ENCODE results near the gene SRPK2.

SRPK2 gene

GRCh38 chr7:105399043-105399725 lies 10.5 kb upstream of the SRPK2 start:
- H2BK15ac ChIP-seq (ENCODE audit: low read length), result no peak overlapping the region
- no peak overlapping the region for H4K8ac ChIP-seq (ENCODE audit: low read depth, low read length)
- no peak overlapping the region for H3K27ac ChIP-seq (replicated peaks; ENCODE audit: low read length)
- no peaks in the 10 kb centered on the region for H3K27me3 ChIP-seq (ENCODE audit: control insufficient read depth in 3 of 3, insufficient read depth in 3 of 3, low read depth in 1 of 3, low read length in 3 of 3)
- H2BK120ac ChIP-seq (ENCODE audit: low read depth, low read length), result no peak overlapping the region
- H2AK5ac ChIP-seq (ENCODE audit: low read depth, low read length), result no peak overlapping the region
- no CpG with 5 or more reads among the region's 3 CpGs for WGBS, 2 donors (ENCODE audit: extremely low coverage in 2 of 2, insufficient read length in 2 of 2, insufficient replicate concordance in 1 of 2)
- H4K91ac ChIP-seq (ENCODE audit: low read depth, low read length, poor library complexity), result no peak overlapping the region
- H3K14ac ChIP-seq (ENCODE audit: low read length), result no peak overlapping the region
- H3K36me3 ChIP-seq (replicated peaks in 1 of 2; ENCODE audit: control insufficient read depth in 2 of 2, insufficient read depth in 2 of 2, low read length in 2 of 2), result no peaks in the 10 kb centered on the region
- no peak overlapping the region for H3K4me3 ChIP-seq (ENCODE audit: low read length in 2 of 2)
- peaks cover 0 to 2% of the 10 kb centered on the region in 2 donors for H3K4me1 ChIP-seq (ENCODE audit: control insufficient read depth in 2 of 2, insufficient read depth in 1 of 2, low read depth in 1 of 2, low read length in 2 of 2)
- no peak overlapping the region for H3K4ac ChIP-seq (ENCODE audit: low read length)
- H2AFZ ChIP-seq (ENCODE audit: low read length), result peak overlapping the region; percentile 27
- H3K18ac ChIP-seq (ENCODE audit: low read length), result no peak overlapping the region
- no peak overlapping the region for H2BK5ac ChIP-seq (ENCODE audit: low read length)
- H3K9ac ChIP-seq (ENCODE audit: low read depth, low read length, poor library complexity), result no peak overlapping the region
- H2BK12ac ChIP-seq (ENCODE audit: low read length), result no peak overlapping the region
- H3K9me3 ChIP-seq (replicated peaks in 1 of 2; ENCODE audit: control insufficient read depth in 2 of 2, insufficient read depth in 1 of 2, low read depth in 1 of 2, low read length in 2 of 2), result no peaks in the 10 kb centered on the region
- H3K23ac ChIP-seq (ENCODE audit: low read depth, low read length, poor library complexity), result no peak overlapping the region
- H3K79me1 ChIP-seq (ENCODE audit: low read depth, low read length), result no peaks in the 10 kb centered on the region
- DNase-seq (ENCODE audit: low spot score), result no peak
- no peak overlapping the region for H3K4me2 ChIP-seq (ENCODE audit: insufficient read depth, low read length, poor library complexity, severe bottlenecking)

- Histone ChIP-seq H3K18ac (ENCODE audit: low read length) (no peak overlapping the region), H2AFZ (ENCODE audit: low read length) (no peak overlapping the region), H3K79me1 (ENCODE audit: low read depth, low read length) (no peaks in the 10 kb centered on the region), H2AK5ac (ENCODE audit: low read depth, low read length) (no peak overlapping the region), H2BK5ac (ENCODE audit: low read length) (no peak overlapping the region), H4K8ac (ENCODE audit: low read depth, low read length) (no peak overlapping the region), H2BK120ac (ENCODE audit: low read depth, low read length) (no peak overlapping the region), H3K4me3 (ENCODE audit: low read length in 2 of 2) (no peak overlapping the region), H3K4me2 (ENCODE audit: insufficient read depth, low read length, poor library complexity, severe bottlenecking) (no peak overlapping the region), H2BK15ac (ENCODE audit: low read length) (no peak overlapping the region), H3K14ac (ENCODE audit: low read length) (no peak overlapping the region), H3K36me3 (replicated peaks in 1 of 2; ENCODE audit: control insufficient read depth in 2 of 2, insufficient read depth in 2 of 2, low read length in 2 of 2) (no peaks in the 10 kb centered on the region), H4K91ac (ENCODE audit: low read depth, low read length, poor library complexity) (no peak overlapping the region), H3K9ac (ENCODE audit: low read depth, low read length, poor library complexity) (no peak overlapping the region), H3K9me3 (replicated peaks in 1 of 2; ENCODE audit: control insufficient read depth in 2 of 2, insufficient read depth in 1 of 2, low read depth in 1 of 2, low read length in 2 of 2) (no peaks in the 10 kb centered on the region), H3K27ac (replicated peaks; ENCODE audit: low read length) (no peak overlapping the region), H3K4me1 (ENCODE audit: control insufficient read depth in 2 of 2, insufficient read depth in 1 of 2, low read depth in 1 of 2, low read length in 2 of 2) (no peaks in the 10 kb centered on the region), H3K4ac (ENCODE audit: low read length) (no peak overlapping the region), H3K27me3 (ENCODE audit: control insufficient read depth in 3 of 3, insufficient read depth in 3 of 3, low read depth in 1 of 3, low read length in 3 of 3) (no peaks in the 10 kb centered on the region), H2BK12ac (ENCODE audit: low read length) (no peak overlapping the region), H3K23ac (ENCODE audit: low read depth, low read length, poor library complexity) (no peak overlapping the region)
- no CpG with 5 or more reads among the region's 3 CpGs for WGBS, 2 donors (ENCODE audit: extremely low coverage in 2 of 2, insufficient read length in 2 of 2, insufficient replicate concordance in 1 of 2)
- DNase-seq (ENCODE audit: low spot score), result no peak
Measured at GRCh38 chr7:105396566-105396965, 7.8 kb upstream of the SRPK2 start.

GRCh38 chr7:105391429-105391828 lies 2.7 kb upstream of the SRPK2 start:
- H3K18ac ChIP-seq (ENCODE audit: low read length), result no peak overlapping the region
- H2AFZ ChIP-seq (ENCODE audit: low read length), result no peak overlapping the region
- no CpG with 5 or more reads among the region's 5 CpGs for whole genome bisulfite sequencing, 2 donors (ENCODE audit: extremely low coverage in 2 of 2, insufficient read length in 2 of 2, insufficient replicate concordance in 1 of 2)
- H3K27me3 ChIP-seq (ENCODE audit: control insufficient read depth in 3 of 3, insufficient read depth in 3 of 3, low read depth in 1 of 3, low read length in 3 of 3), result peaks cover 0 to 6% (median 0%) of the 10 kb centered on the region in 3 experiments
- H4K8ac ChIP-seq (ENCODE audit: low read depth, low read length), result no peak overlapping the region
- no peak overlapping the region for H3K4me3 ChIP-seq (ENCODE audit: low read length in 2 of 2)
- no peak overlapping the region for H3K9ac ChIP-seq (ENCODE audit: low read depth, low read length, poor library complexity)
- no peak overlapping the region for H3K14ac ChIP-seq (ENCODE audit: low read length)
- H3K9me3 ChIP-seq (replicated peaks in 1 of 2; ENCODE audit: control insufficient read depth in 2 of 2, insufficient read depth in 1 of 2, low read depth in 1 of 2, low read length in 2 of 2), result no peaks in the 10 kb centered on the region
- H4K91ac ChIP-seq (ENCODE audit: low read depth, low read length, poor library complexity), result no peak overlapping the region
- H3K79me1 ChIP-seq (ENCODE audit: low read depth, low read length), result peaks cover 3% of the 10 kb centered on the region
- peaks cover 0 to 4% of the 10 kb centered on the region in 2 donors for H3K4me1 ChIP-seq (ENCODE audit: control insufficient read depth in 2 of 2, insufficient read depth in 1 of 2, low read depth in 1 of 2, low read length in 2 of 2)
- H3K23ac ChIP-seq (ENCODE audit: low read depth, low read length, poor library complexity), result no peak overlapping the region
- H2BK15ac ChIP-seq (ENCODE audit: low read length), result no peak overlapping the region
- H3K27ac ChIP-seq (replicated peaks; ENCODE audit: low read length), result no peak overlapping the region
- no peak overlapping the region for H2BK120ac ChIP-seq (ENCODE audit: low read depth, low read length)
- H2AK5ac ChIP-seq (ENCODE audit: low read depth, low read length), result no peak overlapping the region
- DNase-seq (ENCODE audit: low spot score), result no peak
- H2BK5ac ChIP-seq (ENCODE audit: low read length), result no peak overlapping the region
- H3K4me2 ChIP-seq (ENCODE audit: insufficient read depth, low read length, poor library complexity, severe bottlenecking), result no peak overlapping the region
- H3K4ac ChIP-seq (ENCODE audit: low read length), result no peak overlapping the region
- H2BK12ac ChIP-seq (ENCODE audit: low read length), result no peak overlapping the region
- H3K36me3 ChIP-seq (replicated peaks in 1 of 2; ENCODE audit: control insufficient read depth in 2 of 2, insufficient read depth in 2 of 2, low read length in 2 of 2), result no peaks in the 10 kb centered on the region

GRCh38 chr7:105389889-105390288 lies 1.2 kb upstream of the SRPK2 start:
- no peak for DNase-seq (ENCODE audit: low spot score)
- Histone ChIP-seq H2AFZ (ENCODE audit: low read length) (no peak overlapping the region), H3K18ac (ENCODE audit: low read length) (no peak overlapping the region), H2BK120ac (ENCODE audit: low read depth, low read length) (no peak overlapping the region), H3K9ac (ENCODE audit: low read depth, low read length, poor library complexity) (no peak overlapping the region), H3K4ac (ENCODE audit: low read length) (no peak overlapping the region), H3K79me1 (ENCODE audit: low read depth, low read length) (peaks cover 3% of the 10 kb centered on the region), H3K14ac (ENCODE audit: low read length) (no peak overlapping the region), H2BK15ac (ENCODE audit: low read length) (no peak overlapping the region), H3K4me1 (ENCODE audit: control insufficient read depth in 2 of 2, insufficient read depth in 1 of 2, low read depth in 1 of 2, low read length in 2 of 2) (peaks cover 0 to 4% of the 10 kb centered on the region in 2 donors), H4K91ac (ENCODE audit: low read depth, low read length, poor library complexity) (no peak overlapping the region), H4K8ac (ENCODE audit: low read depth, low read length) (no peak overlapping the region), H3K27ac (replicated peaks; ENCODE audit: low read length) (no peak overlapping the region), H2BK5ac (ENCODE audit: low read length) (no peak overlapping the region), H3K4me2 (ENCODE audit: insufficient read depth, low read length, poor library complexity, severe bottlenecking) (no peak overlapping the region), H3K23ac (ENCODE audit: low read depth, low read length, poor library complexity) (no peak overlapping the region), H3K27me3 (ENCODE audit: control insufficient read depth in 3 of 3, insufficient read depth in 3 of 3, low read depth in 1 of 3, low read length in 3 of 3) (peaks cover 0 to 6% (median 0%) of the 10 kb centered on the region in 3 experiments), H3K9me3 (replicated peaks in 1 of 2; ENCODE audit: control insufficient read depth in 2 of 2, insufficient read depth in 1 of 2, low read depth in 1 of 2, low read length in 2 of 2) (peaks cover 0 to 2% of the 10 kb centered on the region in 2 donors), H2BK12ac (ENCODE audit: low read length) (no peak overlapping the region), H3K4me3 (ENCODE audit: low read length in 2 of 2) (no peak overlapping the region), H2AK5ac (ENCODE audit: low read depth, low read length) (no peak overlapping the region), H3K36me3 (replicated peaks in 1 of 2; ENCODE audit: control insufficient read depth in 2 of 2, insufficient read depth in 2 of 2, low read length in 2 of 2) (peaks cover 3 to 6% of the 10 kb centered on the region in 2 donors)
- WGBS, 2 donors (ENCODE audit: extremely low coverage in 2 of 2, insufficient read length in 2 of 2, insufficient replicate concordance in 1 of 2), result no CpG with 5 or more reads among the region's 1 CpG

All from neuronal stem cell (in vitro differentiated cells).